Activated naive CD8-positive, alpha-beta T cell treated with anti-CD3 and anti-CD28 coated beads, Interleukin-2, amount 50 U/mL, for 24 hours (primary cell): ENCODE measurements around the gene NRIP1.
A peak's percentile ranks its signal among the peaks of the same experiment; 100 is the strongest.

Source experiments
- ATAC-seq: fragments of 150-1000 bp; cut with Tn5 transposase; one replicate; pipeline ENCODE4 v1.10.0; 2021
- DNase-seq: peaks from one replicate; pipeline ENCODE4 v3.0.0; 2021
- H3K27ac Mint-ChIP-seq: one replicate; pipeline ENCODE4 v1.8.0; 2021; ENCODE audit warnings: mild to moderate bottlenecking, mixed read lengths
- H3K27me3 Mint-ChIP-seq: one replicate; pipeline ENCODE4 v1.8.0; 2021; ENCODE audit warnings: mixed read lengths
- H3K36me3 Mint-ChIP-seq: one replicate; pipeline ENCODE4 v1.8.0; 2021; ENCODE audit warnings: low read depth, mixed read lengths
- H3K4me1 Mint-ChIP-seq: one replicate; pipeline ENCODE4 v1.8.0; 2021; ENCODE audit warnings: mixed read lengths
- H3K4me3 Mint-ChIP-seq: one replicate; pipeline ENCODE4 v1.8.0; 2021; ENCODE audit warnings: mild to moderate bottlenecking, moderate library complexity, mixed read lengths
- H3K9me3 Mint-ChIP-seq: one replicate; pipeline ENCODE4 v1.8.0; 2021; ENCODE audit warnings: mixed read lengths

The NRIP1 gene

DNA sequence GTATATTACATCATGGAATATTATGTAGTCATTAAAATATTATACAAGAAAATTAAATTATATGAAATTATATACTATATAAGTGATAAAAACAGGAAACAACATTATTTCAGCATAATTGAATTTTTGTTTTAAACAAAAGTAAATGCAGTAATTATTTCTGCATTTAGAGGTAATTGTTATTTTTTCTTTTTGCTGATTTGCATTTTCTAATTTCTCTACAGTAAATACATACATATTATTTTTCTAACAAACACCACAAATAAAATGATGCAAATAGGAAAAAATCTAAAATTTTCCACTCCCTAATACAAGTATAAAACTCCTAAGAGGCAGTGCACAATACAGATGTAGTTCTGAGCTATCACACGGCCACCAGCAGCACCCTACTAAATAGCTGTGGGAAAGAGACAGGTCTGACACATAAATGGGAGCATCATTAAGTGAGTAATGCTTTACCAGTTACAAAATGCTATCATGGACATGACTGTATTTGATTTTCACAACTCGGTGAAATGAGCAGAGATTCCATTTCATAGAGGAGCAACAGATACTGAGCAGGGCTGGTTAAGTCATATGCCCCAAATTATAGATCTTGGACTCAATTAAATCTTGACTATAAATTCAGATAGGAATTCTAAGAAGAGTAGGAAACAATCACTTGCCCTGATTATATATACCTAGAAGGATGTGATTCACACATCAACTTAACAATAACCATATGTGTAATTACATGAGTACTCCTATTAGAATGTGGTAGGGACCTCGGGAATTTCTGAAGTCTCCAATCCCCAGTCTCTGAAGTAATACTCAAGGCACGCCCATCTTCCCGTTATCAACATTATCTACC is 49.0 kb downstream of the NRIP1 start:
- H3K27ac Mint-ChIP-seq = no peak overlapping the region
- H3K36me3 Mint-ChIP-seq = peaks cover 5% of the 10 kb centered on the region
- no peaks in the 10 kb centered on the region for H3K27me3 Mint-ChIP-seq
- H3K4me1 Mint-ChIP-seq = peaks cover 27% of the 10 kb centered on the region
- DNase-seq (no peak), ATAC-seq (peak; percentile 28)
- no peaks in the 10 kb centered on the region for H3K9me3 Mint-ChIP-seq
- H3K4me3 Mint-ChIP-seq = no peak overlapping the region

DNA sequence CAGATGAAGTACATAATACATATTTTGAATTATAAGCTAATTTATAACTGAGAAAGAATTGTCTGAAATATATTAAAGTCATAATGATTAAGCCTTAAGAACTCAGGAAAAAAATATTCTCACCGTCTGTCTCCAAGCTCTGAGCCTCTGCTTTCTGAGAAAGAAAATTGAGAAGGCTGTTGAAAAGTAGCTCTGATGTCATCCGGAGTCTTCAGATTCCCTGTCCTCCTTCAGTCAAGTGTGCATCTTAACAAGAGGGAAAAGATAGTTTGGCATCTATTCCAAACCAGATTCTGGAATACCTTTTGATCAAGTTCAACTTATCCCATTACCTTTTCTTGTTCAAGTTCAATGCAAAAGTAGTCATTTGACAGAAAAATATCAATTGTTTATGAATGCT is 50.6 kb downstream of the NRIP1 start:
- Mint-ChIP-seq H3K9me3 (no peaks in the 10 kb centered on the region), H3K36me3 (peaks cover 15% of the 10 kb centered on the region), H3K4me3 (no peak overlapping the region), H3K4me1 (peaks cover 19% of the 10 kb centered on the region), H3K27me3 (no peaks in the 10 kb centered on the region), H3K27ac (no peak overlapping the region)
- DNase-seq = no peak
- no peak for ATAC-seq

DNA sequence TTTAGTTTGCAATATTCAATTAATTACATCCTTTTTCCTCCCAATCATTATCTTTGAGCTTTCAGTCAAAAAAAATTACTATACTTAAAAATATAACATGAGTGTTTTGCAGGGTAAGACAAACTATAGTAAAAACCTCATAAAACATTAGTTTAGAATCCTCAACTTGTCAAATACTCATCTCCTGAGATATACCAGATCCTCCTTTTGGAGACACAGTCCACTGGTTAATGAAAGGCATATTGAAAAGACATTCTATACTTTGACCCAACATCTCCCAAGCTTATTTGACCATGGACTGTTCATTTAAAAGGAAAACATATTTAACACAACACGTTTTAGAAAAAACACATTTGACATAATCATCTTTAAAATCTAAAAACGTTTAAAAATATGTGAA is 52.8 kb downstream of the NRIP1 start:
- H3K36me3 Mint-ChIP-seq = peaks cover 31% of the 10 kb centered on the region
- H3K4me3 Mint-ChIP-seq = no peak overlapping the region
- H3K4me1 Mint-ChIP-seq = peaks cover 12% of the 10 kb centered on the region
- no peaks in the 10 kb centered on the region for H3K9me3 Mint-ChIP-seq
- H3K27me3 Mint-ChIP-seq = no peaks in the 10 kb centered on the region
- ATAC-seq (no peak), DNase-seq (no peak)
- no peak overlapping the region for H3K27ac Mint-ChIP-seq

DNA sequence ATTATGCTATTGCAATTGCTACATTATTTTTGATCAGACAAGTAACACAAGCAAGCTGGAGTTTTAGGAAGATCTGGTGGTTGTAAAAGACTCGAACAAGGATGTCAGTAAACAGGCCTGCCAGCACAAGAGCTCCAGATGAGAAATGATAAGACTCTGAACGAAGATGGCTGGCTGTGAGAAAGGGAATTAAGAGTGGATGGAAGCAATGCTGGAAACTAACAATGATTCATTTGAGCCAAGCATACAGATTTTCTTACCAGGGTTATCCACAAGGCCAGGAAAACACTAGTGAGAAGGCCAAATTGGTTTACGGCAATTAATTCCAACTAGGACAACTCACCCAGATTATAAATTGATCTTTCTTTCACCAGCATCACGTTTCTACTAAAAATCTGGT is 54.2 kb downstream of the NRIP1 start:
- Mint-ChIP-seq H3K36me3 (peaks cover 33% of the 10 kb centered on the region), H3K4me1 (peaks cover 16% of the 10 kb centered on the region), H3K27me3 (no peaks in the 10 kb centered on the region), H3K9me3 (no peaks in the 10 kb centered on the region), H3K27ac (no peak overlapping the region), H3K4me3 (no peak overlapping the region)
- no peak for ATAC-seq
- DNase-seq = no peak

DNA sequence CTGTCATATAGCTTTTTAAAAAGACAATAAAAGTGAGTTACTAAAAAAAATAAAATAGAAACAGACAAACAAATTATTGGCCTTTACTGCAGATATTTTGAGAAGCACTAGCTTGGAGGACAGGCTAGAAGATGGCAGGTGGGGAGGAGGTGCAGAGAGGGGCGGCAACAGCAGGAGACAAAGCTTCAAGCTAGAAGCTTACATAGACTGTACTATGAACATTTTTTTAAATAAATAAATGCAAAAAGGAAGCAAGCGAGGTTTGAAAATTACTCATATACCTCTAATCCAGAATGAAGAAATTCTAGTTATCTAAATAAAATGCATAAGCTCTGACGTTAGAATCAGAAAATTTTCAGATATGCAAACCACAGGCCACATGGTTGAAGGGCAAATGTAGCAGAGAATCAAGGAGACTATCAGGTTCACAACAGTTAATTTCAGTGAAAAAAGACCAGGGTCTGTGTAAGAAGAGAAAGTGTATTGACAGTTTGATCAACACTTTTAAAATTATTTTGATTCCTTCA is 54.9 kb downstream of the NRIP1 start:
- H3K27ac Mint-ChIP-seq = no peak overlapping the region
- no peaks in the 10 kb centered on the region for H3K27me3 Mint-ChIP-seq
- DNase-seq = no peak
- H3K9me3 Mint-ChIP-seq = no peaks in the 10 kb centered on the region
- H3K36me3 Mint-ChIP-seq = peaks cover 33% of the 10 kb centered on the region
- H3K4me3 Mint-ChIP-seq = no peak overlapping the region
- H3K4me1 Mint-ChIP-seq = peaks cover 24% of the 10 kb centered on the region
- ATAC-seq = no peak

DNA sequence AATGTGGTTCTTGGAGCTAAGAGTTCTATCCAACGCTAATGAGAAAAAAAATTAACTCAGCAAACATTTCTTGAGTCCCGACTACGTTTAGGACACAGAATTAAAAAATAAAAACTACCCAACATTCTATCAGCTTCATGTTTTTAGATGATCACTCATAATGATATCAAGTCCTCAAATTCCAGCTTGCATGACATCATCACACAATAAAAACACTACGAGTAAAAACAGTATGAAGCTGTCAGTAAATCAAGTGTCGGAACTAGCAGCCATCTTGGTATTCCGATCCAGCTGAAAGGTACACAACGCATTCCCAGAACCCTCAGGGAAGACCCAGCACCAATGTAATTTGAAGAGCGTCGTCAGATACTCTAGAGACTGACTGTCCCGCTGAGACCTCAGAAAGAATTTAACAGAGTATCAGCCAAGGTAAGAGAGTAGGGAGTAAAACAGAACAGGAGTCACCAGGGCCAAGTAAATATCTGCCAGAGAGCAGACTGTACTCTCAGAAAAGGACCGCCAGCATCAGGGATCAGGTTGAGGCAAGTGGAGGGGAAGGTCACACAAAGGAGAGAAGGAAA is 57.0 kb downstream of the NRIP1 start:
- no peak overlapping the region for H3K27ac Mint-ChIP-seq
- ATAC-seq (no peak), DNase-seq (no peak)
- H3K4me1 Mint-ChIP-seq = peaks cover 41% of the 10 kb centered on the region
- no peak overlapping the region for H3K4me3 Mint-ChIP-seq
- peaks cover 36% of the 10 kb centered on the region for H3K36me3 Mint-ChIP-seq
- no peaks in the 10 kb centered on the region for H3K27me3 Mint-ChIP-seq
- no peaks in the 10 kb centered on the region for H3K9me3 Mint-ChIP-seq

DNA sequence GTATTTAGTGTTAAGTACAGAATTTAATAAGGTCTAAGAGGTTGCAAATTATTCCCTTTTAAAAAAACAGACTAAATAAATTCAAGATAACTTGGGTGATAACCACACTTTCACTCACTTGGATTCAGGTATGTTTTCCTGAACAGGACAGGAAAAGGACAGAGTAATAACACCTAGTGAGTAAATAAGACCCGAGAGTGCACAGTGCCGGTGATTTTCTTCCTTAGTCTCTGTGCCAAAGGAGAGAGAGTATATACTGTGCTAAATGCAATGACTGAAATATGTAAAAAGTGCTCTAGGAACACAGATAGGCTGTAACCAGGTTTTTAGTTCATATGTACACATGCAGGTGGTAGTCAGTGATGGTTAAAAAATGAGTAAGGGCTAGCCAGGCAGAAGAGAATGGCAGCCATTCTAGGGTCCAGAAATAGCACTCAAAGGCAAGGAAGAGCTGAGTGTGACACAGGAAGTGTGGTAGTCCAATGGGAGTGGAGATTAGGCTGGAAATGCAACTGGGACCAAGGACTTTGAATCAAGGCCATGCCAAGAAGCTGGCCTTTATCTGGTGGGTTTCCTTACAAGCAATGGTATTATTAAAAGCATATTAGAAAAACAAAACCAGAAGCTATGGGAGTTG is 58.1 kb downstream of the NRIP1 start:
- no peak for ATAC-seq

DNA sequence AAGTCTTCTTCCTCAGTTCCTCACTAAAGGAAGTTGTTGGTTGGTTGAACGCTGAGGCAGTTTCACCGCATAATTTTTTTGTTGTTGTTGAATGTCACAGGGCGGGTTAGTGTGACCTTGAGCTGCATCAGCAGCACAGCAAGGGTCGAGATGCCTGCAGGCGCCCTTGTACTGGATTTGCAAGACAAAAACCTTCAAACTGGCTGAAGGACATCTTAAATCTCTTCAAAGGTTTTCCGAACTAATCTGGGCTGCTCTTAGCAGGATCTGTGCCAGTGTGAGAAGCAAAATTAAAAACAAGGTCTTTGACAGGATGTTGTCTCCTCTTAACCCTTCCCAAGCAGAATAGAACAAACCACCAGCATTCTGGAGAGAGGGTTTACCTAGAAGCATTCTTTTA is 59.4 kb downstream of the NRIP1 start:
- H3K4me3 Mint-ChIP-seq = peak overlapping the region; percentile 25
- no peaks in the 10 kb centered on the region for H3K9me3 Mint-ChIP-seq
- ATAC-seq = peak; percentile 45

More for the DNA sequence above, 58.1 kb downstream of the NRIP1 start:
- no peaks in the 10 kb centered on the region for H3K9me3 Mint-ChIP-seq
- peaks cover 47% of the 10 kb centered on the region for H3K4me1 Mint-ChIP-seq
- no peak overlapping the region for H3K4me3 Mint-ChIP-seq
- DNase-seq = no peak
- H3K27ac Mint-ChIP-seq = no peak overlapping the region
- H3K36me3 Mint-ChIP-seq = peaks cover 38% of the 10 kb centered on the region
- no peaks in the 10 kb centered on the region for H3K27me3 Mint-ChIP-seq

DNA sequence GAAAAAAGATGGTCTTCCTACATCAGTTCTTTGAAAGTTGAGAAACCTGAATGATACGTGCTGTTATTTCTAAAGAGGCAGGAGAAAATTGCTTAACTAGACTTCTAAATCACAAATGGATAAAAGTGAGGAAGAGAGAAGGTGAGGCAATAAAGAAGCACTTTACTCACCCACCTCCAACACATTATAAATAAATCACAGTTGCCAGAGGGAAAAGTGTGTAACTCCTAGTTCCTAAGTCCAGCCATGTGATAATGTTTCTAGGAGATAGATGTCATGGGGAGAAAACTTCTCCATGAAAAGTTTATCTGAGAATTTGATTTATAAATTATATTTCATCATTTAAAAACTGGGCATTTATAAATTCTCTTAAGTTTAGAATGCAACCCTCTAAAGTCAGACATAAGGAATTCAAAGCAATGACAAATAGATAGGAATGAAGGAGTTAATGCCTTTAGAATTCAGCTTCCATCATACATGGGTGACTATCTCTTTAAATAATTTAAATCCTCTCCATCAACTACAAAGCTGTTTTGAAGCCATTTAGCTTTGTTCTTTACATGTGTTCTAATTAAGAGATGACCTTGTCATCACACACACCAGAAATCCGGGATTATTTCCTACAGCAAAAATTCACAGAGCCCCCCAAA is 60.0 kb downstream of the NRIP1 start:
- H3K36me3 Mint-ChIP-seq = peaks cover 33% of the 10 kb centered on the region
- no peak overlapping the region for H3K4me3 Mint-ChIP-seq
- H3K4me1 Mint-ChIP-seq = peaks cover 54% of the 10 kb centered on the region
- H3K27me3 Mint-ChIP-seq = no peaks in the 10 kb centered on the region
- ATAC-seq (no peak), DNase-seq (no peak)
- no peaks in the 10 kb centered on the region for H3K9me3 Mint-ChIP-seq
- H3K27ac Mint-ChIP-seq = no peak overlapping the region

More for the DNA sequence above, 59.4 kb downstream of the NRIP1 start:
- Mint-ChIP-seq H3K27me3 (no peaks in the 10 kb centered on the region), H3K36me3 (peaks cover 36% of the 10 kb centered on the region), H3K27ac (no peak overlapping the region), H3K4me1 (peaks cover 52% of the 10 kb centered on the region)
- DNase-seq = peak; percentile 14

DNA sequence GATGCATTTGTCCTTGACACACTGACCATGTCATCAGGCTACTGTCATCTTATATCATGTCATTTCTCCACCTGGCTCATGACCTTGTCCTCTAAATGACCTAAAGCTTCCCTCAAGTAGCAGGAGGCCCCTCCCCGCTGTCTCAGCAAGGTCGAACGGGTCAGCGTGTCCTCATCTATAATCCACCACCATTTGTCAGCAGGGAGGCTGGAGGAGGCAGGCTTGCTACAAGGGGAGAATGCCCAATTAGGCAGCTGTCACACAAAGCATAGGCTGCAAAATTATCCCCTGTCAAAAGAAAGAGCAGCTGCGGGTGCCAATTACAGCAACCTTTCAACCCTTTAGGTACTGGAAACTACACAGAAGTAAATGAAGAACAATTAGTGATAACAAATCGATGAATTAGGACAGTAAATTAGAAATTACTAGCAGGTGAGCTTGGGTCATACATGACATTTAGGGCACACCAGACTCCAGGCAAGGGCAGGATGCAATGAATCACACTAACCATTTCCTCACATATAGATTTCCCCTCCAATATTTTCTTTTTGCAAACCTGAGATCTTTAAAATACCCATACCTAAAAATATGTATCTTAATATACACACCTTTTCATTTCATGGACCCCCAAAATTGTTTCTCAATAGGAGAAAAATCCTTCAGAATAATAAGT is 61.2 kb downstream of the NRIP1 start:
- DNase-seq = no peak
- peak overlapping the region; percentile 5 for H3K27ac Mint-ChIP-seq
- no peaks in the 10 kb centered on the region for H3K9me3 Mint-ChIP-seq
- peaks cover 23% of the 10 kb centered on the region for H3K36me3 Mint-ChIP-seq
- no peak overlapping the region for H3K4me3 Mint-ChIP-seq
- no peaks in the 10 kb centered on the region for H3K27me3 Mint-ChIP-seq
- peaks cover 53% of the 10 kb centered on the region for H3K4me1 Mint-ChIP-seq
- ATAC-seq = peak; percentile 82

DNA sequence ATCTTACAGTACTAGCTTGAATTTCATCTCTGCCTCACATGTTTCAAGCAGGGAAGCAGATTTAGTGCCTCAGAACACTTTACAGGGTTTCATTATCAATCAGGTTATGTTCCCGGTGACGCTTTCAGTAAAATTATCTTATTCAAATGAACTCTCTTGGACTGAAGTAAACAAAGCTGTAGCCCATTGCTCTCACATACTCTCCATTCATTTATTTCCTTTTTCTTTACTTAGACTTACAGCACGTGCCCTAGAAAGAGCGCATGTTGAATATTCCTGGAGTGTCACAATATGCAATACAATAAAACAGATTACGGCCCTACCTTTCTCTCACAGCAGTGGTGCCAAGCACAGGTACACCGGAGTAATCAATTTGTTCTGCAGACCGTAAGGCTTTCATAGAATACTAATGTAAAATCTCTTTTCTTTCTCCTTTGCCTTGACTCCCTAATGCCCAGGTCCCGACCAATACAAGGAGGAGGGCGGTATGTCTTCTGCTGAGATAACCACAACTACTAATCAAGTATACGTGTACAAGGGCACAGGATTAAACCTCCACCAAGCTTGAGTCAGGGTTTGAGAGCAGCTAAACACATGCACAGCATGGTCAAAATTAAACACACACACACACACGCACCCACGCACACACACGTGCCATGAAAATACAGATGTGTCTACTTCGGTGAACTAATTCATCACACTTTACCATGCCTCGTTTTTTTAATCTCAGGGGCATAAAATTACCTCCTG is 62.8 kb downstream of the NRIP1 start:
- Mint-ChIP-seq H3K27me3 (no peaks in the 10 kb centered on the region), H3K4me1 (peaks cover 52% of the 10 kb centered on the region), H3K4me3 (no peak overlapping the region), H3K36me3 (peaks cover 11% of the 10 kb centered on the region), H3K27ac (no peak overlapping the region), H3K9me3 (no peaks in the 10 kb centered on the region)
- ATAC-seq (no peak), DNase-seq (no peak)

DNA sequence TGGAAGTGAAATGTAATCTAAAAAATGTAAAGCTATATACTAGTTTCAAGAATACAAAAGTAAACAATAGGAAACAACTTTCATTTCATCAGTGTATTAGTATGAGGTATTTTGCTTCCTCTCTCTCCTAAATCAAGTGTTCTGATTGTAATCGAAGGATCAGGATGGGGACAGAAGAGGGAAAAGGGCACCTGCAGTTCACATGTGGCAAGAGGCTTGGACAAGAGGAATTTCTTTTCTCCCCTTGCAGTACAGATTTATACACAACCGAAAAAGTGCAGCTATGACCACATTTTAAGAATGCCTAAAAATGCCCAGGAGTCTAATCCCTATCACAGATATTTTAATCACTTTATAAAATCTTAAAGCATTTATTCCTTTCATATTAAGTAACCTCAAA is 63.7 kb downstream of the NRIP1 start:
- no peak for ATAC-seq
- Mint-ChIP-seq H3K36me3 (peaks cover 8% of the 10 kb centered on the region), H3K27me3 (no peaks in the 10 kb centered on the region), H3K4me3 (no peak overlapping the region), H3K4me1 (peaks cover 43% of the 10 kb centered on the region), H3K27ac (no peak overlapping the region), H3K9me3 (no peaks in the 10 kb centered on the region)
- no peak for DNase-seq

DNA sequence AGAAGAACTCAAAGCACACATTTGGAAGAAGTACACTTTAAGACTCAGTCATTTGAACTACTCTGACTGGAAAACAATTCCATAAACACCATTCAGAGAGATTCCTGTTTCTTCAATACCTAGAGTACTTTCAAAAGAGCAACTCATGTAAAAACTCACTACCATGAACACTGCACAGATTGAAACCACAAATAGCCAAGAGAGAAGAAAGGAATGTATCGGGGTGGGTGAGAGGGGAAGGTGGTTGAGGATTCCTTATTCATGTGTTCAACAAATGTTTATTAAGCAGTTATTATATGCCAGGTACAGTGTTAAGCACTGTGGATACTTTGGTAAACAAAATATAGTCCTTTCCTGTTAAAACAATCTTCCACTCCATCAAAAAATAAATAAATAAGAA is 64.7 kb downstream of the NRIP1 start:
- DNase-seq = no peak
- Mint-ChIP-seq H3K27ac (no peak overlapping the region), H3K4me3 (no peak overlapping the region), H3K27me3 (no peaks in the 10 kb centered on the region), H3K36me3 (peaks cover 13% of the 10 kb centered on the region), H3K4me1 (peaks cover 36% of the 10 kb centered on the region), H3K9me3 (no peaks in the 10 kb centered on the region)
- ATAC-seq = no peak
